Nephron (organoid): ENCODE results near the gene MMRN1.
A peak's percentile ranks its signal among the peaks of the same experiment; 100 is the strongest.

ENCODE experiments used
- H3K27ac Mint-ChIP-seq, 3 experiments: 2 replicates each; pipeline ENCODE4 v1.8.0; 2020; ENCODE audit warnings: mixed read lengths in 3 of 3, mild to moderate bottlenecking in 2 of 3, moderate library complexity in 1 of 3
- H3K27me3 Mint-ChIP-seq: 2 replicates; pipeline ENCODE4 v1.8.0; 2021; ENCODE audit warnings: low read depth, mild to moderate bottlenecking, moderate library complexity, mixed read lengths
- H3K36me3 Mint-ChIP-seq: 2 replicates; pipeline ENCODE4 v1.8.0; 2020; ENCODE audit warnings: low read depth, mixed read lengths
- H3K4me1 Mint-ChIP-seq: 2 replicates; pipeline ENCODE4 v1.8.0; 2020; ENCODE audit warnings: mixed read lengths
- H3K4me3 Mint-ChIP-seq, 3 experiments: 2 replicates each; pipeline ENCODE4 v1.8.0; 2020; ENCODE audit warnings: mild to moderate bottlenecking in 3 of 3, mixed read lengths in 3 of 3, moderate library complexity in 2 of 3
- H3K9me3 Mint-ChIP-seq: 2 replicates; pipeline ENCODE4 v1.8.0; 2020; ENCODE audit warnings: mixed read lengths
- CTCF ChIP-seq, 3 experiments: fragments of 200-600 bp; sonication (generic); IDR thresholded peaks; one replicate each; pipeline ENCODE4 v1.5.0; 2021; ENCODE audit warnings: antibody characterized with exemption in 3 of 3; ENCODE audit not compliant: unreplicated experiment in 3 of 3

Gene MMRN1

DNA sequence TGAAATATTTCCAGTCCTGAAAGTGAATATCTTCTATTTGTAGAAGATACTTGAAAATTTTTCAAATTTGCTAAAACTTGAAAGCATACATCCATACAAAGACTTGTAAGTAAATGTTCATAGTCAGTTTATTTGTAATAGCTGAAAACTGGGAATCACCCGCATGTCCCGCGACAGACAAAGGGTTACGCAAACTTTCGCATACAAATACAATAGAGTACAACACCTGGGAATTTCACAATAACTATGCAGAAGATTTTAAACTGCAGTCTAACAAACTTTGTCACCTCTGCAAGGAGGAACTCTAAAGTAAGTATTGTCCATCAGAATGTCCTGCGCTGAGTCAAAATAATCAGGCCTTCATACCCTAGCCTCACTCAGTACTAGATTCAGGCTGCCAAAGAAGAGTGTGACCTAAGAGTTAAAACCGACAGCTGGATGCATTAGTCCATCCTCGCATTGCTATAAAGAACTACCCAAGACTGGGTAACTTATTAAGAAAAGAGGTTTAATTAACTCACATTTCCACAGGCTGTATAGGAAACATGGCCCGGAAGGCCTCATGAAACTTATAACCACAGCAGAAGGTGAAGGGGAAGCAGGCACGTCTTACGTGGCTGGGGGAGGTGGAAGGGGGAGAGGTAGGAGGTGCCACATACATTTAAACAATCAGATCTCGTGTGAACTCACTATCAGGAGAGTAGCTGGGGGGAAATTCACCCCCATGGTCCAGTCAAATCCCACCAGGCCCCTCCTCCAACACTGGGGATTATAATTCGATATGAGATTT is 60.4 kb downstream of the MMRN1 start:
- Mint-ChIP-seq H3K36me3 (no peaks in the 10 kb centered on the region), H3K27me3 (no peaks in the 10 kb centered on the region), H3K4me3 (no peak overlapping the region), H3K9me3 (no peaks in the 10 kb centered on the region), H3K27ac (no peak overlapping the region), H3K4me1 (no peaks in the 10 kb centered on the region)
- TF ChIP-seq CTCF (IDR thresholded peaks at IDR 0.05; ENCODE audit: unreplicated experiment in 3 of 3): no peak

- Mint-ChIP-seq H3K27ac (peak overlapping the region in 1 of 3 experiments; percentile 44), H3K4me1 (no peaks in the 10 kb centered on the region), H3K9me3 (no peaks in the 10 kb centered on the region), H3K36me3 (no peaks in the 10 kb centered on the region), H3K4me3 (no peak overlapping the region), H3K27me3 (no peaks in the 10 kb centered on the region)
- TF ChIP-seq CTCF (IDR thresholded peaks at IDR 0.05; ENCODE audit: unreplicated experiment in 3 of 3): no peak
Observed at GRCh38 chr4:89957046-89957926, 62.6 kb downstream of the MMRN1 start.

GRCh38 chr4:89981789-89982334 is 87.2 kb downstream of the MMRN1 start:
- H3K27ac Mint-ChIP-seq: no peak overlapping the region
- H3K27me3 Mint-ChIP-seq: no peaks in the 10 kb centered on the region
- no peaks in the 10 kb centered on the region for H3K4me1 Mint-ChIP-seq
- no peaks in the 10 kb centered on the region for H3K9me3 Mint-ChIP-seq
- H3K36me3 Mint-ChIP-seq: no peaks in the 10 kb centered on the region
- no peak overlapping the region for H3K4me3 Mint-ChIP-seq
- no peak for TF ChIP-seq CTCF (IDR thresholded peaks at IDR 0.05; ENCODE audit: unreplicated experiment in 3 of 3)

- Mint-ChIP-seq H3K9me3 (peaks cover 12% of the 10 kb centered on the region), H3K27me3 (no peaks in the 10 kb centered on the region), H3K36me3 (no peaks in the 10 kb centered on the region), H3K27ac (no peak overlapping the region), H3K4me1 (no peaks in the 10 kb centered on the region), H3K4me3 (no peak overlapping the region)
- no peak for TF ChIP-seq CTCF (IDR thresholded peaks at IDR 0.05; ENCODE audit: unreplicated experiment in 3 of 3)
Observed at GRCh38 chr4:89988268-89988667, 93.6 kb downstream of the MMRN1 start.

- H3K27me3 Mint-ChIP-seq: no peaks in the 10 kb centered on the region
- peak overlapping the region; percentile 56 to 84 (median 60) for H3K27ac Mint-ChIP-seq
- no peak overlapping the region for H3K4me3 Mint-ChIP-seq
- no peak for TF ChIP-seq CTCF (IDR thresholded peaks at IDR 0.05; ENCODE audit: unreplicated experiment in 3 of 3)
- H3K4me1 Mint-ChIP-seq: no peaks in the 10 kb centered on the region
- H3K9me3 Mint-ChIP-seq: peaks cover 10% of the 10 kb centered on the region
- no peaks in the 10 kb centered on the region for H3K36me3 Mint-ChIP-seq
Observed at GRCh38 chr4:89992744-89993143, 98.1 kb downstream of the MMRN1 start.
